ENCODE data around the gene GYPE. TPM values are rescaled to one million over a fixed set of nuclear protein-coding genes. Genes with fewer than 3 reads are reported as not detected.
"Not testable (repeated sequence)": the region's sequence is repeated elsewhere in the genome, so short reads cannot be mapped to it uniquely, and the experiment has no call there.

GYPE gene
- total RNA-seq, 1 experiment from 2014 or later = not detected

DNA sequence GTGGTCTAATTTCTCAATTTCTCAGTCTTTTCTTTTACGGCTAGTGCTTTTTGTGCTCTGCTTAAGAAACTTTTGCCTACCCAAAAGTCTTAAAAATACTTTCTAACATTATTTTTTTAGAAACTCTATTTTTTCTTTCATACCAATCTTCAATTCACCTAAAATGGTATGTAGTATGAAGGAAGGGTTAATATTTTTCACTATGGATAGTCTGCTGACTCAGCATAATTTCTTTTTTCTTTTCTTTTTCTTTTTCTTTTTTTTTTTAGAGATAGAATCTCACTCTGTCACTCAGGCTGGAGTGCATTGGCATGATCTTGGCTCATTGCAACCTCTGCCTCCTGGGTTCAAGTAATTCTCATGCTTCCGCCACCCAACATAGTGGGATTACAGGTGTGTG is 34.2 kb upstream of the GYPE start:
- no peak for DNase-seq

DNA sequence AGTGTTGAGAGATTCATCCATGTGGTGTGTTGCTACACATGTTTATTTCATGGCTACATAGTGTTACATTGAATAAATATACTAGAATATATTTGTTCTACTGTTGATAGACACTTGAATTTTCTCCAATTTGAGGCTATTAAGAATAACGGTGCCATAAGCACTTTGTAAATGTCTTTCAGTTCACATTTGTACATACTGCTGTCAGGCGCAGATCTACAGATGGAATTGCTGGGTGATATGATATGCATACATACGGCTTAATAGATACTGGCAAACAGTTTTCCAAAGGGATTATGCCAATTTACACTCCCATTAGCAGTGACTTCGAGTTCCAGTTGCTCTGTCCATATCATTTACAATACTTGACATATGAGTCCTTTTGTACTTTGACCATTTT is 33.5 kb upstream of the GYPE start:
- H3K27me3 ChIP-seq (ENCODE audit: insufficient read depth, low read depth); DNase-seq; CTCF ChIA-PET; H2AFZ ChIP-seq; H3K79me2 ChIP-seq (ENCODE audit: low read depth); H3K4me1 ChIP-seq (replicated peaks; ENCODE audit: insufficient read depth); POLR2A ChIA-PET (ENCODE audit: unreplicated experiment); H3K9me2 ChIP-seq (ENCODE audit: insufficient read depth); BruUV-seq (replicated peaks); H3K4me2 ChIP-seq; H4K20me1 ChIP-seq (ENCODE audit: insufficient read depth); H3F3A ChIP-seq (ENCODE audit: insufficient read depth, low read depth); H3K36me3 ChIP-seq (ENCODE audit: low read depth); intact Hi-C loops (cut with micrococcal nuclease; ENCODE audit: unreplicated experiment); H3K9me3 ChIP-seq (ENCODE audit: insufficient read depth, low read depth); H3K27ac ChIP-seq; H3K4me3 ChIP-seq: not testable (repeated sequence)

More for the DNA sequence above, 34.2 kb upstream of the GYPE start:
- intact Hi-C loops (cut with micrococcal nuclease; ENCODE audit: unreplicated experiment) = no loop called here
- H3K9me2 ChIP-seq (ENCODE audit: insufficient read depth) = no peaks in the 10 kb centered on the region
- no peak overlapping the region for H2AFZ ChIP-seq
- no peaks in the 10 kb centered on the region for H3K36me3 ChIP-seq (ENCODE audit: low read depth)
- no TSS peak for BruUV-seq (replicated peaks)
- no peaks in the 10 kb centered on the region for H3K79me2 ChIP-seq (ENCODE audit: low read depth)
- H3K4me1 ChIP-seq (replicated peaks; ENCODE audit: insufficient read depth) = no peaks in the 10 kb centered on the region
- H3K27me3 ChIP-seq (ENCODE audit: insufficient read depth, low read depth) = no peaks in the 10 kb centered on the region
- H4K20me1 ChIP-seq (ENCODE audit: insufficient read depth) = no peaks in the 10 kb centered on the region
- no peaks in the 10 kb centered on the region for H3K9me3 ChIP-seq (ENCODE audit: insufficient read depth, low read depth)
- H3K27ac ChIP-seq = no peak overlapping the region
- no peak overlapping the region for H3K4me3 ChIP-seq
- POLR2A ChIA-PET (ENCODE audit: unreplicated experiment) = no interaction called here
- no peaks in the 10 kb centered on the region for H3F3A ChIP-seq (ENCODE audit: insufficient read depth, low read depth)
- CTCF ChIA-PET = no interaction called here
- TF ChIP-seq, protein P1, sequence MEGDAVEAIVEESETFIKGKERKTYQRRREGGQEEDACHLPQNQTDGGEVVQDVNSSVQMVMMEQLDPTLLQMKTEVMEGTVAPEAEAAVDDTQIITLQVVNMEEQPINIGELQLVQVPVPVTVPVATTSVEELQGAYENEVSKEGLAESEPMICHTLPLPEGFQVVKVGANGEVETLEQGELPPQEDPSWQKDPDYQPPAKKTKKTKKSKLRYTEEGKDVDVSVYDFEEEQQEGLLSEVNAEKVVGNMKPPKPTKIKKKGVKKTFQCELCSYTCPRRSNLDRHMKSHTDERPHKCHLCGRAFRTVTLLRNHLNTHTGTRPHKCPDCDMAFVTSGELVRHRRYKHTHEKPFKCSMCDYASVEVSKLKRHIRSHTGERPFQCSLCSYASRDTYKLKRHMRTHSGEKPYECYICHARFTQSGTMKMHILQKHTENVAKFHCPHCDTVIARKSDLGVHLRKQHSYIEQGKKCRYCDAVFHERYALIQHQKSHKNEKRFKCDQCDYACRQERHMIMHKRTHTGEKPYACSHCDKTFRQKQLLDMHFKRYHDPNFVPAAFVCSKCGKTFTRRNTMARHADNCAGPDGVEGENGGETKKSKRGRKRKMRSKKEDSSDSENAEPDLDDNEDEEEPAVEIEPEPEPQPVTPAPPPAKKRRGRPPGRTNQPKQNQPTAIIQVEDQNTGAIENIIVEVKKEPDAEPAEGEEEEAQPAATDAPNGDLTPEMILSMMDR (conservative IDR thresholded peaks at IDR 0.05) = no peak
- TF ChIP-seq EZH2 (IDR thresholded peaks at IDR 0.05; ENCODE audit: low read depth) = no peak
- H3K4me2 ChIP-seq = no peak overlapping the region

DNA sequence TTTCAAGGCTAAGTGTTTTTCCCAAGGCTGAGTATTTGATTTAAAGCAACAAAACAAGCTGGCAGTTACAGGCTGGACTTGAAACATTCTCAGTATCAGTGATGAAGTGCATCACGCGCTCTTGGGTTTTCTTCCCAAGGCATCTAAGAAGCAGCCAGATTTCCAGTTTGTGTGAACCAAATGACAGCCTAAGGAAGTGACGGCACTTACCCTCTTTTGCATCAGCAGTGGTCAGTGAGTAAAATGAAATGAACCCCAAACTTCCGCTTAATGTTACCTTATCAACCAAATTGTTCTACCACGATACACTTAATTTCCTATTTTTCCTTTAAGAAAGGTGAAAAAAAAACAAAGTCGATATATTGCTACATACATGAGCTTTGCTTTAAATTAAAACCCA is 15.8 kb upstream of the GYPE start:
- intact Hi-C loops (cut with micrococcal nuclease; ENCODE audit: unreplicated experiment) = no loop called here

DNA sequence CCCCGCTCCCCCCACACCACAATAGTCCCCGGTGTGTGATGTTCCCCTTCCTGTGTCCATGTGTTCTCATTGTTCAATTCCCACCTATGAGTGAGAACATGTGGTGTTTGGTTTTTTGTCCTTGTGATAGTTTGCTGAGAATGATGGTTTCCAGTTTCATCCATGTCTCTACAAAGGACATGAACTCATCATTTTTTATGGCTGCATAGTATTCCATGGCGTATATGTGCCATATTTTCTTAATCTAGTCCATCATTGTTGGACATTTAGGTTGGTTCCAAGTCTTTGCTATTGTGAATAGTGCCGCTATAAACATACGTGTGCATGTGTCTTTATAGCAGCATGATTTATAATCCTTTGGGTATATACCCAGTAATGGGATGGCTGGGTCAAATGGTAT is 11.1 kb upstream of the GYPE start:
- H3K27me3 ChIP-seq (ENCODE audit: insufficient read depth, low read depth); H2AFZ ChIP-seq; H3K4me2 ChIP-seq; H3K27ac ChIP-seq; H3K4me3 ChIP-seq; H3K79me2 ChIP-seq (ENCODE audit: low read depth); H3K9me2 ChIP-seq (ENCODE audit: insufficient read depth); CTCF ChIA-PET; H3K36me3 ChIP-seq (ENCODE audit: low read depth); DNase-seq; H3F3A ChIP-seq (ENCODE audit: insufficient read depth, low read depth); H4K20me1 ChIP-seq (ENCODE audit: insufficient read depth); H3K4me1 ChIP-seq (replicated peaks; ENCODE audit: insufficient read depth); H3K9me3 ChIP-seq (ENCODE audit: insufficient read depth, low read depth); intact Hi-C loops (cut with micrococcal nuclease; ENCODE audit: unreplicated experiment); BruUV-seq (replicated peaks); POLR2A ChIA-PET (ENCODE audit: unreplicated experiment): not testable (repeated sequence)

More for the DNA sequence above, 15.8 kb upstream of the GYPE start:
- ChIA-PET CTCF (no interaction called here), POLR2A (ENCODE audit: unreplicated experiment) (no interaction called here)
- Histone ChIP-seq H3K4me1 (replicated peaks; ENCODE audit: insufficient read depth) (no peaks in the 10 kb centered on the region), H3K36me3 (ENCODE audit: low read depth) (no peaks in the 10 kb centered on the region), H3K4me2 (no peak overlapping the region), H3K9me2 (ENCODE audit: insufficient read depth) (no peaks in the 10 kb centered on the region), H3K79me2 (ENCODE audit: low read depth) (no peaks in the 10 kb centered on the region), H3K9me3 (ENCODE audit: insufficient read depth, low read depth) (no peaks in the 10 kb centered on the region), H4K20me1 (ENCODE audit: insufficient read depth) (no peaks in the 10 kb centered on the region), H3F3A (ENCODE audit: insufficient read depth, low read depth) (no peaks in the 10 kb centered on the region), H3K27ac (no peak overlapping the region), H2AFZ (no peak overlapping the region), H3K27me3 (ENCODE audit: insufficient read depth, low read depth) (no peaks in the 10 kb centered on the region), H3K4me3 (no peak overlapping the region)
- TF ChIP-seq EZH2 (IDR thresholded peaks at IDR 0.05; ENCODE audit: low read depth) = no peak
- TF ChIP-seq, protein P1 (conservative IDR thresholded peaks at IDR 0.05) = no peak
- no peak for DNase-seq
- BruUV-seq (replicated peaks) = no TSS peak

DNA sequence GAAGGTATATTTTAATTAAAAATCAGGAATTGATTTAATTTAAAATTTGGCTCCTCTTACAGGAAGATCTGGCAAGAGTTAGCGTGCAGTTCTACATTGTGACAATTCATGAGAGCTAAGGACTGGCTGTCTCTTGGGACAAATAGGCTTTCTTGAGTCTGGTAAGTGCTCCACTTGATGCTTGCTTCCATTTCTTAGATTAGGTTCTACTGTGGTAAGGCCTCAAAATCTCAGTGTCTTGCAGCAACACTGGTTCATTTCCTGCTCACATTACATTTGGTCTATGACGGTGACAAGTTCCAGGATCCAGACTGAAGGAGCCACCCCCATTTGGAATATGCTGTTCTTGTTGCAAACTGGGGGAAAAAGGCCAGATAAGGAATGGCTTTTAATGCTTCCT is 7.1 kb upstream of the GYPE start:
- intact Hi-C loops (cut with micrococcal nuclease; ENCODE audit: unreplicated experiment); DNase-seq; H3K79me2 ChIP-seq (ENCODE audit: low read depth); H3K27me3 ChIP-seq (ENCODE audit: insufficient read depth, low read depth); H3K4me3 ChIP-seq; POLR2A ChIA-PET (ENCODE audit: unreplicated experiment); H3K9me3 ChIP-seq (ENCODE audit: insufficient read depth, low read depth); H3K9me2 ChIP-seq (ENCODE audit: insufficient read depth); H3K4me1 ChIP-seq (replicated peaks; ENCODE audit: insufficient read depth); H3K27ac ChIP-seq; H3K4me2 ChIP-seq; H4K20me1 ChIP-seq (ENCODE audit: insufficient read depth); H2AFZ ChIP-seq; H3F3A ChIP-seq (ENCODE audit: insufficient read depth, low read depth); H3K36me3 ChIP-seq (ENCODE audit: low read depth); BruUV-seq (replicated peaks); CTCF ChIA-PET: not testable (repeated sequence)

DNA sequence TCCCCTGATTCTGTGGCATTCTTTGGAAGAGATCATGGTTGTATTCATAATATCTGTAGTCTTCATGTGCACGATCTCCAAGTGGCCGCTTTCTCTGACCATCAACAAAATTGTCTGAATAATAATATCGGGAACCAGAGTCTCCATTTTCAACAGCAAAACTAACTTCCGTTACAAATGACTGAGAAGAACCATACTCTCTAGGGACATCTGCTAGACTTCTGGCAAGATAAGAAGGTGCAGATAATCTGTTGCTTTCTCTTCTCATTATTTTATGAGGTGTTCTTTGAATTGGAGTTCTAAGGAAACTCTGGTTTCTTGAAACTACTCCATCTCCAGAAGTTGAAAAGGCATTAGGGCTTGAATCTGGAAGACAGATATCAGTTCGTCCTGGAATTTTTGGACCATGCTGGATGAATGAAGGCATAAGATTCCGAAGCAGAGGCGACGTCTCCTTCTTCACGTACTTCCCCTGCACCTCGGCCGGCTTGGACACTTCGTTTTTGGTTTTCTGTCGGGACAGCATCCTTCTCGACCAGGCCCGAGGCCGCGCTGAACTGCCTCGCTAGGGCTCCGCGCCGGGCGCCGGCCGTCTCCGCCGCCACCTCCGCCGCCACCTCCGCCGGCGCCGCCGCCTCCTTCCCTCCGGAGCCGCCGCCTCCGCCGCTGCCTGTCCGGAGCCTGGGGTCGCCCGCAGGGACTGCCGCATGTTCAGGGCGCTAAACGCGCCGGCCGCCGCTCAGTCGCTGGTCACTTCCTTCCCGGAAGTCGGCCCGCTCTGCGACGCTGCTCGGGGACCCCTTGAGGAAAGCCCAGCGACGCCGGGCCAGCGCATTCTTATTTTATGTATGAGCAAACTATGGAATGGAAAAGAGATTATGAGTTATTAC is 6.4 kb upstream of the GYPE start:
- DNase-seq; H3K9me2 ChIP-seq (ENCODE audit: insufficient read depth); H3K79me2 ChIP-seq (ENCODE audit: low read depth); intact Hi-C loops (cut with micrococcal nuclease; ENCODE audit: unreplicated experiment); H4K20me1 ChIP-seq (ENCODE audit: insufficient read depth); BruUV-seq (replicated peaks); H3K4me2 ChIP-seq; H3K4me1 ChIP-seq (replicated peaks; ENCODE audit: insufficient read depth); CTCF ChIA-PET; H2AFZ ChIP-seq; H3K36me3 ChIP-seq (ENCODE audit: low read depth); POLR2A ChIA-PET (ENCODE audit: unreplicated experiment); H3K4me3 ChIP-seq; H3K9me3 ChIP-seq (ENCODE audit: insufficient read depth, low read depth); H3K27ac ChIP-seq; H3K27me3 ChIP-seq (ENCODE audit: insufficient read depth, low read depth); H3F3A ChIP-seq (ENCODE audit: insufficient read depth, low read depth): not testable (repeated sequence)
